T1000 (cell line): Measurements from ENCODE around the gene ZNHIT2.

Experiments
- DNase-seq: peaks from one replicate; lab custom pipeline; 2025; ENCODE audit warnings: mixed read lengths; lab: John Stamatoyannopoulos, UW

Gene ZNHIT2

GRCh38 chr11:65103476-65103875 is 14.0 kb downstream of the ZNHIT2 start:
- no peak for DNase-seq

GRCh38 chr11:65102142-65103095 is 15.1 kb downstream of the ZNHIT2 start:
- DNase-seq, result no peak

- no peak for DNase-seq
These were observed 16.7 kb downstream of the ZNHIT2 start for GRCh38 chr11:65100674-65101350.

GRCh38 chr11:65096926-65097325 is 20.6 kb downstream of the ZNHIT2 start:
- no peak for DNase-seq

GRCh38 chr11:65095974-65096806 is 21.3 kb downstream of the ZNHIT2 start, which contains the start of gene VPS51:
TSS of gene VPS51 (plus strand) at chr11:65096214. CDS start at chr11:65096251, 37 bp downstream.
- peak; percentile 63 for DNase-seq

- no peak for DNase-seq
These were observed 22.1 kb downstream of the ZNHIT2 start for GRCh38 chr11:65095427-65095826.

- DNase-seq, result no peak
These were observed 26.9 kb downstream of the ZNHIT2 start for GRCh38 chr11:65090628-65091027.

- DNase-seq, result no peak
These were observed 27.9 kb downstream of the ZNHIT2 start for GRCh38 chr11:65089621-65090020.

- DNase-seq, result no peak
These were observed 29.7 kb downstream of the ZNHIT2 start for GRCh38 chr11:65087827-65088226.

GRCh38 chr11:65087216-65087615 is 30.3 kb downstream of the ZNHIT2 start:
- no peak for DNase-seq

- DNase-seq, result no peak
These were observed 30.7 kb downstream of the ZNHIT2 start for GRCh38 chr11:65086809-65087208.

GRCh38 chr11:65085446-65085845 is 32.1 kb downstream of the ZNHIT2 start:
- no peak for DNase-seq

- DNase-seq, result no peak
These were observed 32.7 kb downstream of the ZNHIT2 start for GRCh38 chr11:65084598-65085375.

- peak; percentile 95 for DNase-seq
These were observed 33.5 kb downstream of the ZNHIT2 start, which contains the start of the genes CDCA5 and ZFPL1 for GRCh38 chr11:65083834-65084597. TSS of gene CDCA5 (minus strand) at chr11:65084040. CDS start at chr11:65083978, 62 bp downstream. TSS of gene ZFPL1 (plus strand) at chr11:65084222. CDS start at chr11:65084699, 477 bp downstream.

- no peak for DNase-seq
These were observed 34.2 kb downstream of the ZNHIT2 start for GRCh38 chr11:65083134-65083833.

GRCh38 chr11:65078786-65079342 is 38.6 kb downstream of the ZNHIT2 start:
- DNase-seq, result no peak

- DNase-seq, result no peak
These were observed 39.4 kb downstream of the ZNHIT2 start for GRCh38 chr11:65078151-65078550.

GRCh38 chr11:65077451-65077850 is 40.0 kb downstream of the ZNHIT2 start:
- DNase-seq, result no peak

- DNase-seq, result no peak
These were observed 44.9 kb downstream of the ZNHIT2 start for GRCh38 chr11:65072631-65072966.
